Smooth muscle cell of the brain vasculature (primary cell): ENCODE measurements around the gene ARHGEF7.

Experiments
- DNase-seq: peaks from one replicate; pipeline ENCODE4 v3.0.0-alpha.2; 2012; ENCODE audit warnings: low read depth, low spot score

Gene ARHGEF7

DNA sequence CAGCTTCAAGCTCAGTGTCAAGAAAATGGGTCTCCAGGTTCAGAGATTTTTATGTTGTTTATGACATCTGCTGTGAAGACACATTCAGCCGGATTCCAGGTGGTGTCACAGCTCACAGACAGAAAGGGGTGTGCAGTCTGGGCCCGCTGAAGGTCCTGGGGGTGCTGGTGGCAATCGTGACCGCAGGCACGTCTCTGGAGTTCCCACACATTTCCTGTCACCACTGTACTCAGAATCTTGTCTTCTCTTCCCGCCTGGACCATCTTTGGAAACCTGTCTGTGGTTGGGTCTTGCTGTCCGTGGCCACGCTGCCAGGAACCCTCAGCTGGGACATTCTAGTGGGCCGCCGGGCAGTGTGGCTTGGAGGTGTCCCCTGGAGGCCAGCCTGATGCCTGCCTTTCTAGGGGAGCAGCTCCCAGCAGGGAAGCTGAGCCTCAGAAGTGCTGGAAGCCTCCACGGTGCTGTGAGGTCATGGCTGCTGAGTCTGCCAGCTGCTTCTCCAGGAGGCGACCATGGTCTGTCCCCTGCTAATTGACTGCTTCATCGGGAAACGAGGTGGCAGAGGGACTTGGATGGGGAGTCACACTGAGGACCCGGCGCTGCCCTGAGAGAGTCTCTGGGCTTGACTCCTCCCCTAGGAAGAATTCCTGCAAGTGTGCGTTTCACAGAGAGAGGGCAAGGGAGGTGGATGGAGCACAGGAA, 209.0 kb downstream of the ARHGEF7 start:
- DNase-seq = no peak

DNA sequence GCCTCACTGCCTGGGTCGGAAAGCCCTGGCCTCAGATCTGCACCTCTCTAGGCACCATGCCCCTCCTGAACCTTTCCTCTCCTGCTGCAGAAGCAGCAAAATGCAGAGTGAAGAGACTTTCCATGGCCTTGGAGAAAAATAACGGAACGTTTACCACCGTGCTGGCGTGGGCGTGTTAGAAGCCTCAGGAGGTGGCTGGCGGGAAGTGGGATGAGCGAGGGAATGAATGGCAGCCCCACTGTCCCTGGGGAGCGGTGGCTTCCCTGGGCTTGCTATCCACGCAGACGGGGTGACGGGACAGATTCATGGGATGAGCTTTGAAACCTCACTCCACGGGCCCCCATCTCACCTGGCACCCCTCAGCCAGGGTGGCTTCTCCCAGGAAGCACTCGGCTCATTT, 209.6 kb downstream of the ARHGEF7 start:
- no peak for DNase-seq

DNA sequence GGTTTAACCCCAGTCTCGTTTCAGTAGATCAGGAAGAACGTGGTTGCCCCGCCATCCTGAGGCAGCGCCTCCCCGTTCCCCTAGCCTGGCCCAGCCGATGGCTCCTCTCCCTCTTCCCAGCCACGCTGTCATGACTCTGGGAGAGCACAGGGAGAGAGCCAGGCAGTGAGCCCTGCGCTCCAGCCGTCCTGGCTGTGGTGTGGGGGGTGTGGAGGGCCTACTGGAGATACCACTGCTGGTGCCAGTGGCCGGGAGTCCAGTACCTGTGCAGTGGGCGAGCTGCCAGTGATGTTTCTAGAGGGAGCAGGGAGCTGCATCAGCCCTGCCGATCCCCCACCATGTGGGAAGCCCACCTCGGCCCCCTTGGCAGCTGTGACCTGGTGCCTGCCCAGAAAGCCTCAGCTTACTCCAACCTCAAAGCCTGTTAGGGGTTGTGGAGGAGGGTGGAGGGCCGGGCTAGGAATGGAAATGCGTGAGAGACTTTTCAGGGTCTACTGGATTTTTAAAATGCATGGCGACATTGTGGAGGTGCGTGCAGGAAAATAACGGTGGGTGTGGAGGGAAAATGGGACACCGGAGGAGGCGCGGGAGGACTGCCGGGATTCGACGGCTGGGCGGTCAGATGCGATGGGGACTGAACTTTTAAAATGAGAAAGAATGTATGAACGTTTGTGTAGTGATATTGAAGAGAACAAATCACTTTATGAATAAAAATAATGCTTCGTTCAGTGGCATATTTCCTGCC, 210.2 kb downstream of the ARHGEF7 start:
- DNase-seq = no peak

DNA sequence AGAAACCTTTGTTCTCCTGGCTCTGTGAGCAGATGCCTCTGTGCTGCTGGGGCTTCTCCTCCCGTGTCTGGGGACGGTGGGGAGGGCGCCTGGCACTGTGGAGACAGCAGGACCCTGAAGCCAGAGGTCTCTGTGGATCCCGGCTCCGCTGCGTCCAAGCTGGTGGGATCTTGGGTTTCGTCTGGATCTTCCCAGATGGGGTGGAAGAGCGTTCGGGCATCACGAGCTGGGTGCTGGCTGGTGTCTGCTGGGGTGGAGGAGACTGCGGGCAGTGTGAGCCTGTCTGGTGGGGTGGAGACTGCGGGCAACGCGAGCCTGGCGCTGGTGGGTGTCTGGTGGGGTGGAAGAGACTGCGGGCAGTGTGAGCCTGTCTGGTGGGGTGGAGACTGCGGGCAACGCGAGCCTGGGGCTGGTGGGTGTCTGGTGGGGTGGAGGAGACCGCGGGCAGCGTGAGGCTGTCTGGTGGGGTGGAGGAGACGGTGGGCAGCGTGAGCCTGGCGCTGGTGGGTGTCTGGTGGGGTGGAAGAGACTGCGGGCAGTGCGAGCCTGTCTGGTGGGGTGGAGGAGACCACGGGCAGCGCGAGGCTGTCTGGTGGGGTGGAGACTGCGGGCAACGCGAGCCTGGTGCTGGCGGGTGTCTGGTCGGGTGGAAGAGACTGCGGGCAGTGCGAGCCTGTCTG, 211.0 kb downstream of the ARHGEF7 start:
- no peak for DNase-seq

DNA sequence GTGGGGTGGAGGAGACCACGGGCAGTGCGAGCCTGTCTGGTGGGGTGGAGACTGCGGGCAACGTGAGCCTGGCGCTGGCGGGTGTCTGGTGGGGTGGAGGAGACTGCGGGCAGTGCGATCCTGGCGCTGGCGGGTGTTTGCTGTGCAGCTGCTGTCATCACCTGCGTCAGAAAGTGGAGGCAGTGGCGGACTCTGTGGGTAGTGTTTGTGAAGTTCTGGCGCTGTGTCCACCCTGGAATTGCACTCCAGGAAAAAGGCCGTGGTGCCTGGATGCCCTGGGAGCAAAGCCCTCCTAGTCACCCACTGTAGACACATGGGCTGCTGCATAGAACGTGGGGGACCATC, 211.5 kb downstream of the ARHGEF7 start:
- DNase-seq = no peak

DNA sequence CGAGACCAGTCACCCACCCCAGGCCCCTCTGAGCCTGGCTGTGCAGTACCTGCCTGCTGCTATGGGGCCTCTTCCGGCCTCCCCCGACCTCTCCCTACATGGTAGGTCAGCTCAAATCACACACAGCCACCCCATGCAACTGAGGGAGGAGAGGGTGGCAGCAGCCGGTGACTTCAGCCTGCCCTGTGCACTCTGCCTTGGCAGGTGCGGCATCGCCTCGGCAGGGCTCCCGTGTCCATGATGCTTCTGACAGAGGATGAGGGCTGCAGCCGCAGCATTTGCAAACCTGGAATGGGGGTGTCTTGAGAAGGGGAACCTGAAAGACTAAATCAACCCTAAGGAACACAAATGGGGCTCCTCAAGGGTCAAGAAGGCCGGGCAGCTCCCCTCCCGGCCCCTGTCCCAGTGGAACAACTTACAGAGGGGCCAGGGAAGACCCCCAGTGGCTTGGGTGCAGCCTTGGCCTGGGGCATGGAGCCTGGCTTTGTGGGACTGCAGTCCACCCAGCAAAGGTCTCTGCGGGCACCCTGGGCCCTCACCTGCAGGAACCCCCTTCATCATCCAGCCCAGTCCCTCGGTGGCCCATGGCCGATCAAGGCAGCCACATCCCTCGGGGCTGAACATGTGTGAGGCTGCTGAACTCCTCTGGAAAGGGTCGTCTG, 212.0 kb downstream of the ARHGEF7 start:
- DNase-seq = no peak

DNA sequence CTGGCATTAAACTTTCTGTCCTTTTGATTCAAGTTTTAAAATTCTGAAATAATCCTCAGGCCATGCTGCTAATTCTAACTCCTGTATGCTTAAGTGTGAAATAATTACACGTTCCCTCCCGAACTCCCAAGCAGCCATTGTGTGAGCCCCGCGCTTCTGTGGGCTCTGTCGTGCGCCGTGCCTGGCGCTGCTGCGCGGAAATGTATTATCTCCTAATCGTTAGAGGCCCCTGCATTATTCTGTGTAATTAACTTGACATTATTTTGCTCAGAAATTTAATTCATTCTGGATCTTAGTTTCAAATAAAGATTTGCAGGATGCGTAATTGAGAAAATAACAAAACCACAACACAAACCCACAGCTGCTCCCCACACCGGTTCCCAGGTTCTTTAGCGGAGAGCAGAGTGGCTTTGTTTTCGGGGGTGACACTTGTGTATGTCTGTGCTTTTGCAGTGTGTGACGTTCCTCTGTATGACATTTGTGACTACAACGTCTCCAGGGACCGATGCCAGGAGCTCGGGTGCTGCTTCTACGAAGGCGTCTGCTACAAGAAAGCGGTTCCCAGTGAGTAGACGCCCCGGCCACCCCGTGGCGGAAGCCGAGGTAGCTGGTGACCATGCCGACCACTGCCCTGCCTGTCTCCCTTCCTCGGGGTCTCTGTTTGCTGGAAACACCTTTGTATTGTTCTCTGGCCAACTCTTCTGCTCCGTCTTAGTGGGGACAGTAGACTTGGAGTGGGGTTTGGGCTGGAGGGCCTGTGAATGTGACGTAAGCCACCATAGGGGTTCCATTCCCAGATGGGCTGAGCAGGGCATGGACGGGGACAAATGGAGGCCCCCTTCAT, 212.8 kb downstream of the ARHGEF7 start:
- no peak for DNase-seq

DNA sequence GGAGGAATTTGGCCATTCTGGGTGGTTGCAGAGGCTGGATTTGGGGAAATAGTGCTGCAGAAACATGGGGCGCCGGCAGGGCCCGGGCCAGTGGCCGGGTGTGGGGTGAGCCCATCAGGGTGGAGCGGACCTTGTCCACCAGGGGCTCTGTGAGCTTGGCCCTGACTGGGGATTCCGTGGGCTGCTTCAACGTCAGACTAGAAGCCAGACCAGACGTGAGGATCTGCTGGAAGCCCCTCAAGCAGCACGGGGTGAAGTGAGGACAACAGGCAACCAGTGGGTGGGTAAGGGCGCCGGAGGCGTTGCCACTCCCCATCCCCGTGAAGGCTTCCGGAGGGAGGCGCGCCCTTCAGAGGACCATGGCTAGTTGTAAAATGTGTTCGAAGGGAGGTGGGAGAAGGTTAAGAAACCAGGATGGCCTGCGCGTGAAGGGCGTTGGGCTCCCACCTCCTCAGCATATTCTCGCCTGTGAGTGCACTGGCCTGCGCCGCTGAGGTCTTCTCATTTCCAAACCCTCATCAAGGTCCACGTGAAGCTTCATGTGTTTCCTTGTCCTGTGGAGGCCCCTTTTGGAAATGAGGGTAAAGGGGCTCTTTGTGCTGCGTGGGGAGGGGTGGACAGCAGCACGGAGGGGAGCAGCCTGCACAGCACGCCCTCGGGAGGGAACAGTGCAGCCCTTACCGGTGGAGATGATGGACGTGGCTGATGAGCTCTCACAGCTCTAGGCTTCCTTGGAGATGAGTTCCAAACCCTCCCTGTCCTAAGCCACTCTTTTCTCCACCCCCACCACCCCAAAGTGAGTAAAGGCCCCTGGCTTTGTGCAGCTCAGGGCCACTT, 213.7 kb downstream of the ARHGEF7 start:
- DNase-seq = no peak

DNA sequence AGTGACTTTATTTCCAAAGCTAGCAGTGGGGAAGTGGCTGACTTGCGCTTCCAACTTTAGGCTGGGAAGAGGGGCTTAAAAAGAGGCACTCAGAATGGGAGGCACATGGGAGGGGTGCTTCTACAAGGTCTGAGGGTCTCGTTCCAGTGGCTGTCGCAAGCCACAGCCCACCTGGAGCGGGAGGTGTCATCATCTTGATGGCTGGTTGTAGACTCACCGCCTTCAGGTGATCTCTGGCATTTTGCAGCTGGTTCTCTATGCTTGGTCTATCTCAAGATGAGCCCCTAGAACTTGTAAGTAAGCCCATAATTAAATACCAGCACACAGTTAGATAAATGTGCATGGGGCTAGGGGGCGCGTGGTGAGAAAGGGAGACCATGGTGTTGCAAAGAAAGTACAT, 214.5 kb downstream of the ARHGEF7 start:
- no peak for DNase-seq

DNA sequence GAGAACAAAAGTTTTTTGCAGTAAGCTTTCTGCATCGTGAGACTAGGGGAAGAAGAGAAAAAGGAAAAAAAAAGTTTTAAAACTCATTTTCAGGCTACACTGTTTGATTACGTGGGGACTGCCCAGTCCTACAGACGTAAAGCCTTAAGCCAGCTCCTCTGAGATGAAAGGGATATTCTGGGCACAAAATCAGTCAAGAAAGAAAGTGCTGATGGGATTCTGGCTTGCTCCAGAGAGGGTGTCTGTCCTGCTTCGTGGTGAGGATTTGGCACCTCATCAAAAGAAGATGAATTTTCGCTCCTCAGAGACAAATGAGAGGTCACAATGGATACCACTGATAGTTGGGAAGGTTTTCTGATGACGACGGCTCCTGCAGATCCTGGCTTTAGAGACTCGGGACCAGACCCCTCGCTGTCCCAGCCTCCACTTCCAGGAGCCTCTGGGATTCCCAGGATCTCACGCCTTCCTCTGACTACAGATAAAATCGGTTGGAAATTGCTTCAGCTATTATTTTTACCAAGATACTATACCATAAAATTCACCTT, 215.0 kb downstream of the ARHGEF7 start:
- no peak for DNase-seq

DNA sequence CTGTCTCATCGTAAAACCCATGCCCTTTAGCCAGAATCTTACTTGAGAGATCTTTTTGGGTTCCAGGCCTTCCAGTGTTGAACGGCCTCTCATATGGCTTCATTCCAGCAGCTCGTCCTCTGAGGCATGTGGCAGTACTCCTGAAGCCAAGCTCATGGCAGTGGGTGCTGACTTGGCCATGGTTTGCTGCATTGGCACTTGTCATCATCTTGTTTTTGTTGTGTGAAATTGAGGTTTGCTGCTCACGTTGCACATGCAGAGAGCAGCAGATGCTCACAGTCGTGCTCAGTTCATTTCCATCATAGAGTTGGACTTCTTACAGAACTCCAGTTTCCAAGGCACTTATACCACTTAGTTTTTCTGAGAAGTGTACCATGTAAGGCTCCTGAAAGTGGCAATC, 220.2 kb downstream of the ARHGEF7 start:
- DNase-seq = no peak

DNA sequence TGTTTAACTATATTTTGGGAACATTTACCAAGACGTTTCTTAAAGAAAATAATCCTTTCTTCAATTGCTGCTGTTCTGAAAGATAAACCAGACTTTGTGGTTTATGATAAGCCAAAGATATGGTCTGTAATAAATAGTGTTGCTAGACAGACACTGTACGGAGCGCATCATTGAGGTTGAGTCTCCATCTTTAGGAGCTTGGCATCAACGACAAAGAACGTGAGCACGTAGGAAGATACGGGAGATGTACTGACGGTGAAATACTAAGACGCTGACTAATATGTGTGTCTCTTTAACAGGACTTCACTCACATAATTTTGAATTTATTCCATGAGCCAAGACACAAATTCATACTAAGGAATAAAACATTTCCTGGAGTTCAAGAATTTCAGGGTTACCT, 221.6 kb downstream of the ARHGEF7 start:
- DNase-seq = no peak

DNA sequence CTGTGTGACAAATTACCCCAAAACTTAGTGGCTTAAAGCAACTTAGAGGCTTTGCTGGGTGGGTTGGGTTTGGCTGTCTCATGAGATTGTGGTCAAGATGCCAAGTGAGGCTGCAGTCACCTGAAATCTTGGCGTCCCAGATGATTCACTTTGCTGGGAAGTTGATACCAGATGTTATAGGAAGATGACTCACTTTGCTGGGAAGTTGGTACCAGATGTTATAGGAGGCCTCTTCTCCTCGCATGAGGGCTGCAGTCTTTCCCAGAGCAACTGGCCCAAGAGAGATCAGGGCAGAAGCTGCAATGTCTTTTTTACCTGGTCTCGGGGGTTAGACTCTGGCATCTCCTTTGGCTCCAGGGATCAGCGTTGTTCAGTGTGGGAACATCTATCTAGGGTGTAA, 222.1 kb downstream of the ARHGEF7 start:
- peak; percentile 17 for DNase-seq

DNA sequence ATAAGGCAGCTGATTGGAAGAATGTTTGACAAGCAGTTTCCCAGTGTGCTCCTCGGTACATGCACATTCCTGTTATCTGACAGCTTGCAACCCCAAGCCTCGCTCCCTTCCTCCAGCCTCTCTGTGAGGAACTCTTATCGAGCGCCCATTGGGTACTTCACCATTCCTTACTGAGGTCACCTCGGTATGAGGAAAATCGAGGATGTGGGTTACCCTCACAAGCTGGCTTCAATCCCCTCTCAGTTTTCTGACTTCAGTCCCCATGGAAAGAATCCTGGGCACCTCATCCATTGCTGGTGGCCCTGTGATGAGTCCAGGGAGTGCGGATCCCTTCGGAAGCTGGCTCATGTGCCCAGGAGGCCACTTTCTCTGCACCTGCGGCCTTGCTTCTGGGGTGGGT, 222.6 kb downstream of the ARHGEF7 start:
- DNase-seq = no peak

DNA sequence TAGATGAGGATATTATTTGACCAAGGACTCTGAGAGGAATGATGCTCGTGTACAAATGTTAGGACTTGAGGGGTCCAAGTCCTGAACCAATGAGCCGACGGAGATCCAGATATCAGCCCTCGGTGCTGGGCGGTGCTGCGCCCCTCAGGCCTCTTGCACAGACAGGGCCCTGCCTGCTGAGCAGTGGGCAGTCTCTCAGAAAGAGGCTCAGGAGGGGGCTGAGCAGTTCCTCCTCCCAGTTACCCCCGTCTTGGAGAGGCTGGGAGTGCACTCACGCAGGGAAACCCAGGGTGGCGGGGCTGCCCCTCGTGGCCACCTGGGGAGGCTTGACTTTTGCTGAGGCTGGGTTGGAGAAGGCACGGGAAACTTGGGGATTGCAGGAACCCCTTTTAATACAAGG, 223.7 kb downstream of the ARHGEF7 start:
- DNase-seq = no peak

DNA sequence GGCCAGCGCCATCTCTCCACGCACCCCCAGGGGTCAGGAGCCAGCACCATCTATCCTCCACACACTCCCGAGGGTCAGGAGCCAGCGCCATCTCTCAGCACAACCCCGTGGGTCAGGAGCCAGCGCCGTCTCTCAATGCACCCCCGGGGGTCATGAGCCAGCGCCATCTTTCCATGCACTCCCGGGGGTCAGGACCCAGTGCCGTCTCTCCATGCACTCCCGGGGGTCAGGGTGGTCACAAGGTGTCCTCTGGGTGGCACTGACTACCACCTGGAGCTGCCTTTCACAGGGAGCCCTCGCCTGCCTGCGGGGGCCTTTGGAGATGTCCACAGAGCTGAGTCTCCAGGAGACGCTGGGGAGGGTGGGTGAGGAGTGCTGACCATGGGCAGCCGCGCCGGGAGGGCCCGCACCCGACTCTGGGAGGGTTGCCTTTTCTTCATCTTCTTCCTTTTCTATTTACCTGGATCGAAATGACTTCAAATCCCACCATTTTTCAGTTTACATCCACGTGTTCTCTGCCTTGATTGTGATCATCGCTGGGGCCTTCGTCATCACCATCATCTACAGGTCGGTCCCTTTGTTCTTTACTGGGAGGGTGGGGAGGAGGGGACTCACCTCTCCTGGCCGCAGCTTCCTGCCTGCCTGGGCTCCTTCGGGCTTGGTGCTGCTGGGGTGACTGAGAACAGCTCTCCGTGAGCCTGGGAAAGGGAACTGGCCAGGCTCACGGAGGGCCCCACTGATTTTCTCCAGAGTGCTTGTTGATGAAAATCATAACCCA, 224.4 kb downstream of the ARHGEF7 start:
- no peak for DNase-seq

DNA sequence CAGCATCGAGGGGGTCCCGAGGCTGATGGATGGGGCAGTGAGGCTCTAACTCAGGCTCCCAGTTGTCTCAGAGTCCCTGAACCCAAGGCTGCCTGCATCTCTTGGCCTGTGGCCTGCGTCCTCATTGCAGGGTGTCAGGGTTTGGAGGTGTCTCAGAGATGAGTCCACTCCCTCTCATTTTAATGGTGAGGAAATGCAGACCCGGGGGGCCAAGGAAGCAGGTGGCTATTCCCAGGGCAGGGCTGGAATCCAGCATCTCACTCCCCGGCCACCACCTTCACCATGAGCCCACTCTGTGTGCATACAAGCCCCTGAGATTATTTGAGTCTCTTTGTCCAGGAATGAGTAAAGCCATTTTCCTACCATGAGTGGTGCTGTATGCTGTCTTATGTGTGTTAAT, 226.8 kb downstream of the ARHGEF7 start:
- DNase-seq = no peak

DNA sequence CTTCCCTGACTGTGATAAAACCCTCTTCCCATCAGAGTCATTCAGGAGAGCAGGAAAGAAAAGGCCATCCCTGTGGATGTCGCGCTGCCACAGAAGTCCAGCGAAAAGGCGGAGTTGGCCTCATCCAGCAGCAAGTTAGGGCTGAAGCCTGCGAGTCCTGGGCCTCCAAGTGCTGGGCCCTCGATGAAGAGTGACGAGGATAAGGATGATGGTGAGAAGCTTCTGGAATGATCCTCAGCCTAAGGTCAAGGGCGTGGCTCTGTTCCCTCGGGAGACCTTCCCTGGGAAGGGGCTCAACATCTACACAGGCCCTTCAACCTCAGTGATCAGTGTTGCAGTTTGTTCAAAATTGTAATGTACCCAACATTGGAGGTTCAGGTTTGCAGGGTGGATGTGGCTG, 227.6 kb downstream of the ARHGEF7 start:
- no peak for DNase-seq

DNA sequence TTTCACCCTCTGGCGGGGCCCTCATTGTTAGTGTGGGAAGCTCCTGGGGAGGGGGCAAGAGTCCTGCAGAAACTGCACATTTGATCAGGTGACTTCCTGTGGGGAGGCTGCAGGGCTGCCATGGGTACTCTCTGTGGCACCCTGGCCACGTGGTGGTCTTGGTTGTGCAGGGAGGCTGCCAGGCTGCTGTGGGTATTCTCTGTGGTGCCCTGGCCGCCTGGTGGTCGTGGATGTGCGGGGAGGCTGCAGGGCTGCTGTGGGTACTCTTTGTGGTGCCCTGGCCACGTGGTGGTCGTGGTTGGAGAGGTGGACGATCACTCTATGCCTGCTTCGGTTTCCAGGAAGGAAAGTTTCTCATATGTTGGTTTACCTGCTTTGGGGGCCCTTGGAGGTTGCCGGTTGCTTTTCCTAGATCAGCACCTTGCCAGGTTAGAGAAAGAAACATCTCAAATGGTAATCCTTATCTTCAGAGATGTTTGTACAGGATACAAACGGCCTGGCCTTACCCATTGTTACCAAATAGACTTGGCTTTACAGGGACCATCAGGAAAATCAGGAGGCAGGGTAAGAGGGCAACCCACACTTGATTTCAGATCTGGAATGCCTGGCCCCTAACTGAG, 228.2 kb downstream of the ARHGEF7 start:
- no peak for DNase-seq
